Measurements from ENCODE around the gene C1QTNF9.
"Not testable (repeated sequence)": the region's sequence is repeated elsewhere in the genome, so short reads cannot be mapped to it uniquely, and the experiment has no call there.

The C1QTNF9 gene

GRCh38 chr13:24313439-24313838 lies 4.1 kb downstream of the C1QTNF9 start:
- no peaks in the 10 kb centered on the region for H3K9me3 ChIP-seq (ENCODE audit: insufficient read depth, low read length, severe bottlenecking)
- H3K79me2 ChIP-seq (ENCODE audit: insufficient read depth, low read length), result no peaks in the 10 kb centered on the region
- H4K20me1 ChIP-seq (ENCODE audit: insufficient read depth, low read length), result no peaks in the 10 kb centered on the region
- DNase-seq (no peak), ATAC-seq (ENCODE audit: insufficient read depth, low read depth) (no peak)
- no peaks in the 10 kb centered on the region for H3K27me3 ChIP-seq (ENCODE audit: insufficient read depth, low read length, poor library complexity)
- H3K4me2 ChIP-seq (ENCODE audit: insufficient read depth, low read length), result no peak overlapping the region
- H3K36me3 ChIP-seq (ENCODE audit: insufficient read depth, low read length), result no peaks in the 10 kb centered on the region
- no peak overlapping the region for H3K27ac ChIP-seq (ENCODE audit: low read length)
- H2AFZ ChIP-seq (ENCODE audit: low read depth, low read length), result no peak overlapping the region
- H3K4me3 ChIP-seq (ENCODE audit: low read depth in 1 of 2, low read length in 2 of 2), result no peak overlapping the region
- no peak for TF ChIP-seq EZH2 (IDR thresholded peaks at IDR 0.05; ENCODE audit: borderline replicate concordance, low read depth, low read length, severe bottlenecking)
- TF ChIP-seq, protein P1, sequence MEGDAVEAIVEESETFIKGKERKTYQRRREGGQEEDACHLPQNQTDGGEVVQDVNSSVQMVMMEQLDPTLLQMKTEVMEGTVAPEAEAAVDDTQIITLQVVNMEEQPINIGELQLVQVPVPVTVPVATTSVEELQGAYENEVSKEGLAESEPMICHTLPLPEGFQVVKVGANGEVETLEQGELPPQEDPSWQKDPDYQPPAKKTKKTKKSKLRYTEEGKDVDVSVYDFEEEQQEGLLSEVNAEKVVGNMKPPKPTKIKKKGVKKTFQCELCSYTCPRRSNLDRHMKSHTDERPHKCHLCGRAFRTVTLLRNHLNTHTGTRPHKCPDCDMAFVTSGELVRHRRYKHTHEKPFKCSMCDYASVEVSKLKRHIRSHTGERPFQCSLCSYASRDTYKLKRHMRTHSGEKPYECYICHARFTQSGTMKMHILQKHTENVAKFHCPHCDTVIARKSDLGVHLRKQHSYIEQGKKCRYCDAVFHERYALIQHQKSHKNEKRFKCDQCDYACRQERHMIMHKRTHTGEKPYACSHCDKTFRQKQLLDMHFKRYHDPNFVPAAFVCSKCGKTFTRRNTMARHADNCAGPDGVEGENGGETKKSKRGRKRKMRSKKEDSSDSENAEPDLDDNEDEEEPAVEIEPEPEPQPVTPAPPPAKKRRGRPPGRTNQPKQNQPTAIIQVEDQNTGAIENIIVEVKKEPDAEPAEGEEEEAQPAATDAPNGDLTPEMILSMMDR (IDR thresholded peaks at IDR 0.05; ENCODE audit: borderline replicate concordance, extremely low read depth, low read length, poor library complexity, severe bottlenecking), result peak; percentile 45
- no peaks in the 10 kb centered on the region for H3K4me1 ChIP-seq (ENCODE audit: insufficient read depth, low read length)
- no peak overlapping the region for H3K9ac ChIP-seq (ENCODE audit: low read depth, low read length)

DNA sequence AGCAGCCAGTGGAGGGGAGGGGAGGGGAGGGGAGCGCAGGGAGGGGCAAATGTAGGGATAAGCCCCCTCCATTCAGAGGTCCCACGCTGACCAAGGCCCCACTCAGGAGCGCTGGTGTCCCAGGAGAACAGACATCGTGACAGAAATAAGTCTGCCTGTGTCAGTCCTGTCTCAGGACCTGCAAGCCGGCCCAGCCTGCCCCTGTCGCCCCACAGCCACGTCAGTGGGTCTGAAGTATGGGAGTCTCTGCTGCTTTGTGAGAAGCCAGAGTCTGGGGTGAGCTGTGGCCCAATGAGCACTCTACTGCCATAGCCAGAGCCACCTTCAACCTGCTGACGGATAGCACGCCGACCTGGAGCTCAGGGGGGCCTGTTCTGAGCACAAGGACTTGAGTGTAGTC lies 8.5 kb downstream of the C1QTNF9 start:
- not testable (repeated sequence) for H3K9me3 ChIP-seq (ENCODE audit: insufficient read depth, low read length, severe bottlenecking); ATAC-seq (ENCODE audit: insufficient read depth, low read depth); H3K4me3 ChIP-seq (ENCODE audit: low read depth in 1 of 2, low read length in 2 of 2); DNase-seq; H3K36me3 ChIP-seq (ENCODE audit: insufficient read depth, low read length); H3K9ac ChIP-seq (ENCODE audit: low read depth, low read length); H3K4me1 ChIP-seq (ENCODE audit: insufficient read depth, low read length); H3K4me2 ChIP-seq (ENCODE audit: insufficient read depth, low read length); H3K79me2 ChIP-seq (ENCODE audit: insufficient read depth, low read length); H3K27ac ChIP-seq (ENCODE audit: low read length); H2AFZ ChIP-seq (ENCODE audit: low read depth, low read length); H3K27me3 ChIP-seq (ENCODE audit: insufficient read depth, low read length, poor library complexity); H4K20me1 ChIP-seq (ENCODE audit: insufficient read depth, low read length)

- not testable (repeated sequence) for H3K27me3 ChIP-seq (ENCODE audit: insufficient read depth, low read length, poor library complexity); H4K20me1 ChIP-seq (ENCODE audit: insufficient read depth, low read length); ATAC-seq (ENCODE audit: insufficient read depth, low read depth); DNase-seq; H3K4me3 ChIP-seq (ENCODE audit: low read depth in 1 of 2, low read length in 2 of 2); H3K27ac ChIP-seq (ENCODE audit: low read length); H3K79me2 ChIP-seq (ENCODE audit: insufficient read depth, low read length); H3K36me3 ChIP-seq (ENCODE audit: insufficient read depth, low read length); H2AFZ ChIP-seq (ENCODE audit: low read depth, low read length); H3K9me3 ChIP-seq (ENCODE audit: insufficient read depth, low read length, severe bottlenecking); H3K4me1 ChIP-seq (ENCODE audit: insufficient read depth, low read length); H3K9ac ChIP-seq (ENCODE audit: low read depth, low read length); H3K4me2 ChIP-seq (ENCODE audit: insufficient read depth, low read length)
These were observed 9.5 kb downstream of the C1QTNF9 start for GRCh38 chr13:24318878-24319277.

DNA sequence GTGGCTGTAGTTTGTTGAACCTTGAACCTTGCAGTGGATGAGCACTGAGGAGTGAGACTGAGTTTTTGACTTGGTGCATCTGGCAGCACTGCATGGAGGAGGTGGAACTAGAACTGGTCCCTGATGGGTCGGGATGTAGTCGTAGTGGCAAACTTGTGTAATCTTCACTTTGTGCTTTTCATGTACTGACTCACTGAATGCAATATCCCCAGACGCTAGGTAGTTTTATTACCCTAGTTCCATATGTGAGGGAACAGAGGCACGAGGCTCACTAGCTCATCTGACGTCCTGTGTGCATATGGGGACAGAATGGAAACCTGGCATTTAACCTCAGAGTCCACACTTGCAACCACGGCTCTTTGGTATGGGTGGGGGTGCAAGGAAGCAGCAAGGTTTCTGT lies 10.3 kb downstream of the C1QTNF9 start:
- DNase-seq; H3K27ac ChIP-seq (ENCODE audit: low read length); H2AFZ ChIP-seq (ENCODE audit: low read depth, low read length); ATAC-seq (ENCODE audit: insufficient read depth, low read depth); H3K36me3 ChIP-seq (ENCODE audit: insufficient read depth, low read length); H4K20me1 ChIP-seq (ENCODE audit: insufficient read depth, low read length); H3K4me2 ChIP-seq (ENCODE audit: insufficient read depth, low read length); H3K9ac ChIP-seq (ENCODE audit: low read depth, low read length); H3K27me3 ChIP-seq (ENCODE audit: insufficient read depth, low read length, poor library complexity); H3K79me2 ChIP-seq (ENCODE audit: insufficient read depth, low read length); H3K4me1 ChIP-seq (ENCODE audit: insufficient read depth, low read length); H3K4me3 ChIP-seq (ENCODE audit: low read depth in 1 of 2, low read length in 2 of 2); H3K9me3 ChIP-seq (ENCODE audit: insufficient read depth, low read length, severe bottlenecking): not testable (repeated sequence)

GRCh38 chr13:24321416-24321815 lies 12.0 kb downstream of the C1QTNF9 start:
- H3K27ac ChIP-seq (ENCODE audit: low read length); H3K36me3 ChIP-seq (ENCODE audit: insufficient read depth, low read length); H3K27me3 ChIP-seq (ENCODE audit: insufficient read depth, low read length, poor library complexity); H3K9ac ChIP-seq (ENCODE audit: low read depth, low read length); H3K4me1 ChIP-seq (ENCODE audit: insufficient read depth, low read length); H4K20me1 ChIP-seq (ENCODE audit: insufficient read depth, low read length); H3K79me2 ChIP-seq (ENCODE audit: insufficient read depth, low read length); H3K4me3 ChIP-seq (ENCODE audit: low read depth in 1 of 2, low read length in 2 of 2); H3K4me2 ChIP-seq (ENCODE audit: insufficient read depth, low read length); ATAC-seq (ENCODE audit: insufficient read depth, low read depth); H3K9me3 ChIP-seq (ENCODE audit: insufficient read depth, low read length, severe bottlenecking); H2AFZ ChIP-seq (ENCODE audit: low read depth, low read length); DNase-seq: not testable (repeated sequence)
